Gastroesophageal sphincter (tissue), 3 donors: Measurements from ENCODE around the gene ACTR8.

Source experiments
- CTCF ChIP-seq, 4 experiments: fragments of 200-600 bp in 2 of 4; fragments of 450-650 bp in 2 of 4; sonication (generic) in 1 of 4; IDR thresholded peaks; one replicate each; pipeline ENCODE4 v1.5.1; 2017 to 2019; ENCODE audit warnings: antibody characterized with exemption in 4 of 4, mild to moderate bottlenecking in 2 of 4, moderate library complexity in 2 of 4
- POLR2AphosphoS5 ChIP-seq: sonication (generic); formaldehyde crosslinking; IDR thresholded peaks from one replicate; pipeline ENCODE4 v1.6.1; 2017; ENCODE audit warnings: antibody characterized with exemption

- TF ChIP-seq CTCF (IDR thresholded peaks at IDR 0.05) (no peak), POLR2AphosphoS5 (no peak)
Observed at GRCh38 chr3:53880396-53881345, 1.3 kb downstream of the ACTR8 start.
